Uterus (tissue), 4 donors: ENCODE measurements around the gene TSC22D2. TPM values are rescaled to one million over a fixed set of nuclear protein-coding genes. Genes with fewer than 3 reads are reported as not detected.

ENCODE experiments used
- DNase-seq, 2 donors: peaks; one replicate each; pipeline ENCODE4 v3.0.0-alpha.2; 2019 to 2020
- H3K27ac ChIP-seq, 2 donors: fragments of 200-600 bp; sonication (generic); 1 replicate in 1 of 2; 2 replicates in 1 of 2; pipeline ENCODE4 v1.5.1; 2016 to 2018
- H3K27me3 ChIP-seq, 2 donors: fragments of 200-600 bp; sonication (generic); one replicate each; pipeline ENCODE4 v1.5.1; 2018 to 2019; ENCODE audit warnings: control low read depth in 1 of 2
- H3K36me3 ChIP-seq, 2 donors: fragments of 200-600 bp; sonication (generic); one replicate each; pipeline ENCODE4 v1.5.1; 2019; ENCODE audit warnings: control low read depth in 1 of 2
- H3K4me1 ChIP-seq, 2 donors: fragments of 200-600 bp; sonication (generic); one replicate each; pipeline ENCODE4 v1.5.1; 2018 to 2019; ENCODE audit warnings: control low read depth in 1 of 2
- H3K4me3 ChIP-seq, 2 donors: fragments of 200-600 bp; sonication (generic); 1 replicate in 1 of 2; 2 replicates in 1 of 2; pipeline ENCODE4 v1.5.1; 2018 to 2019; ENCODE audit warnings: mild to moderate bottlenecking in 1 of 2
- H3K9me3 ChIP-seq, 2 donors: fragments of 200-600 bp; sonication (generic); one replicate each; pipeline ENCODE4 v1.5.1; 2019; ENCODE audit warnings: control low read depth in 1 of 2
- POLR2A ChIP-seq, 2 donors: fragments of 450-650 bp; IDR thresholded peaks; one replicate each; pipeline ENCODE4 v1.6.1; 2016; ENCODE audit warnings: antibody characterized with exemption in 2 of 2, mild to moderate bottlenecking in 1 of 2, moderate library complexity in 1 of 2
- intact Hi-C: fragments of 100-400 bp; cut with DNase I; formaldehyde crosslinking; loops from one replicate; pipeline ENCODE4 v1.15.1; 2023; ENCODE audit warnings: low total_unique reads
- total RNA-seq, 4 donors: library from RNA; depleted of rRNA in 3 of 4; stranded (reverse); fragments of >200 nt in 3 of 4; gene quantifications; one replicate each; pipeline versions ENCODE4 v1.1.0 to v1.2.4, GENCODE V29; 2014 to 2023
- TF ChIP-seq, protein P1 (sequence below), 4 experiments: fragments of 200-600 bp in 2 of 4; fragments of 450-650 bp in 2 of 4; sonication (generic) in 2 of 4; IDR thresholded peaks; one replicate each; pipeline ENCODE4 v1.5.1; 2016 to 2019; ENCODE audit warnings: antibody characterized with exemption in 4 of 4, mild to moderate bottlenecking in 2 of 4, moderate library complexity in 1 of 4
- donor health status: DM: yes; HTN: yes; CAD: no.

Gene TSC22D2
- total RNA-seq, 4 donors from 2014 or later: 11.8 to 60.5 (median 23.6) TPM

DNA sequence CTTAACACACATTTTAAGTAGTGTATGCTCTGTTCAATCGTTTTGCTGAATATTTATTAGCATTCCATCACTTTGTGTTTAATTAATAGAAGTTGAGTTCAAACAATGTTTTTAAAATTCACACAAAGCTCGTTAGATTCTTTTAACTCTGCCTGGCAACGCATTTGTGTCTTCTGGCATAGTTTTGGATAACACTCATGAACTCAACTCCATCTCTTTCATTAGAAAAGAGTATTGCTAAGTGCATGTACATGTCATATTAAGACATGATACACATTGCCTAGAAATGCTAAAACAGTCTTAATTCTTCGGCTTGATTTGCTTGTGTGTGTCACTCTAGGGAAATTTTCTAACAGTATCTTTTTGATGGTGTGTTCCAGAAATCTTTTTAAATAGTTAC, 15.7 kb downstream of the TSC22D2 start:
- no peaks in the 10 kb centered on the region for H3K36me3 ChIP-seq
- H3K27ac ChIP-seq: no peak overlapping the region
- H3K4me3 ChIP-seq: no peak overlapping the region
- DNase-seq: no peak
- intact Hi-C loops: no loop called here
- peaks cover 0 to 10% of the 10 kb centered on the region in 2 donors for H3K4me1 ChIP-seq
- H3K9me3 ChIP-seq: peaks cover 0 to 3% of the 10 kb centered on the region in 2 donors
- TF ChIP-seq, protein P1, sequence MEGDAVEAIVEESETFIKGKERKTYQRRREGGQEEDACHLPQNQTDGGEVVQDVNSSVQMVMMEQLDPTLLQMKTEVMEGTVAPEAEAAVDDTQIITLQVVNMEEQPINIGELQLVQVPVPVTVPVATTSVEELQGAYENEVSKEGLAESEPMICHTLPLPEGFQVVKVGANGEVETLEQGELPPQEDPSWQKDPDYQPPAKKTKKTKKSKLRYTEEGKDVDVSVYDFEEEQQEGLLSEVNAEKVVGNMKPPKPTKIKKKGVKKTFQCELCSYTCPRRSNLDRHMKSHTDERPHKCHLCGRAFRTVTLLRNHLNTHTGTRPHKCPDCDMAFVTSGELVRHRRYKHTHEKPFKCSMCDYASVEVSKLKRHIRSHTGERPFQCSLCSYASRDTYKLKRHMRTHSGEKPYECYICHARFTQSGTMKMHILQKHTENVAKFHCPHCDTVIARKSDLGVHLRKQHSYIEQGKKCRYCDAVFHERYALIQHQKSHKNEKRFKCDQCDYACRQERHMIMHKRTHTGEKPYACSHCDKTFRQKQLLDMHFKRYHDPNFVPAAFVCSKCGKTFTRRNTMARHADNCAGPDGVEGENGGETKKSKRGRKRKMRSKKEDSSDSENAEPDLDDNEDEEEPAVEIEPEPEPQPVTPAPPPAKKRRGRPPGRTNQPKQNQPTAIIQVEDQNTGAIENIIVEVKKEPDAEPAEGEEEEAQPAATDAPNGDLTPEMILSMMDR (IDR thresholded peaks at IDR 0.05): no peak
- TF ChIP-seq POLR2A (IDR thresholded peaks at IDR 0.05): no peak
- no peaks in the 10 kb centered on the region for H3K27me3 ChIP-seq

- Histone ChIP-seq H3K36me3 (no peaks in the 10 kb centered on the region), H3K27ac (no peak overlapping the region), H3K9me3 (no peaks in the 10 kb centered on the region), H3K4me1 (peaks cover 0 to 7% of the 10 kb centered on the region in 2 donors), H3K4me3 (no peak overlapping the region), H3K27me3 (no peaks in the 10 kb centered on the region)
- intact Hi-C loops: no loop called here
- TF ChIP-seq POLR2A (IDR thresholded peaks at IDR 0.05): no peak
- TF ChIP-seq, protein P1 (IDR thresholded peaks at IDR 0.05): no peak
- no peak for DNase-seq
Measured at GRCh38 chr3:150426292-150426691, 18.2 kb downstream of the TSC22D2 start.

GRCh38 chr3:150428562-150428961, 20.5 kb downstream of the TSC22D2 start:
- no peak for DNase-seq
- H3K27me3 ChIP-seq: no peaks in the 10 kb centered on the region
- H3K4me1 ChIP-seq: peaks cover 0 to 4% of the 10 kb centered on the region in 2 donors
- no peak for TF ChIP-seq POLR2A (IDR thresholded peaks at IDR 0.05)
- TF ChIP-seq, protein P1 (IDR thresholded peaks at IDR 0.05): no peak
- no peak overlapping the region for H3K4me3 ChIP-seq
- no peak overlapping the region for H3K27ac ChIP-seq
- no peaks in the 10 kb centered on the region for H3K36me3 ChIP-seq
- no peaks in the 10 kb centered on the region for H3K9me3 ChIP-seq
- intact Hi-C loops: no loop called here

- no peak for TF ChIP-seq POLR2A (IDR thresholded peaks at IDR 0.05)
- TF ChIP-seq, protein P1 (IDR thresholded peaks at IDR 0.05): no peak
- Histone ChIP-seq H3K9me3 (no peaks in the 10 kb centered on the region), H3K27ac (no peak overlapping the region), H3K4me1 (peaks cover 0 to 6% of the 10 kb centered on the region in 2 donors), H3K36me3 (no peaks in the 10 kb centered on the region), H3K27me3 (no peaks in the 10 kb centered on the region), H3K4me3 (no peak overlapping the region)
- no peak for DNase-seq
- intact Hi-C loops: no loop called here
Measured at GRCh38 chr3:150429767-150430671, 21.9 kb downstream of the TSC22D2 start.

DNA sequence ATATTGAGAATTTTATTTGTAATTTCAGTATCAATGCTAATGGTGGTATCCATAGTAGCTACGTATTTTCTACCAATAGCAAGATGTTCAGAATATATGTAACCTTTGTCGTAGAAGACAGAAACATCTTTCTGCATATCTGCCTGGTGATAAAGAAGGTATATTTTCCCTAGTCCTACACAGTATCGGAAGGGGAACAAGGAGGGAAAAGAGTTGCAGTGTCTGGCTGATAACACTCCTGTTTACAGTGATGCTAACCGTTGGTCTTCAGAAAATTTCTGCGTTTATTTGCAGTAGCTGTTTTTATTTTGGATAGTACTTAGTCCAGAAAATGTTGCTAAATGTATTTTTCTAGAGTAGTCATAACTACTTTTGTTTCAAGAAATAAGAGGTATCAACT, 25.2 kb downstream of the TSC22D2 start:
- peaks cover 0 to 6% of the 10 kb centered on the region in 2 donors for H3K4me1 ChIP-seq
- intact Hi-C loops: no loop called here

More for the DNA sequence above, 25.2 kb downstream of the TSC22D2 start:
- TF ChIP-seq POLR2A (IDR thresholded peaks at IDR 0.05): no peak
- TF ChIP-seq, protein P1 (IDR thresholded peaks at IDR 0.05): no peak
- no peaks in the 10 kb centered on the region for H3K27me3 ChIP-seq
- no peak overlapping the region for H3K27ac ChIP-seq
- no peaks in the 10 kb centered on the region for H3K9me3 ChIP-seq
- H3K36me3 ChIP-seq: no peaks in the 10 kb centered on the region
- no peak for DNase-seq
- H3K4me3 ChIP-seq: no peak overlapping the region
